GM13976 (cell line): ENCODE data around the gene ANK3.

Source experiments
- DNase-seq: peaks from one replicate; pipeline ENCODE4 v3.0.0; 2012; ENCODE audit warnings: low spot score
- in situ Hi-C: fragments of 300-500 bp; cut with MboI; formaldehyde crosslinking; loops from one replicate; pipeline ENCODE4 v1.12.0; 2022; ENCODE audit warnings: low sequenced_read_pairs, mixed read lengths, inconsistent platforms; ENCODE audit not compliant: unreplicated experiment
- TF ChIP-seq, protein P1 (sequence below): IDR thresholded peaks from 2 replicates; pipeline ENCODE4 v1.5.1; 2012; ENCODE audit warnings: borderline replicate concordance, mild to moderate bottlenecking; ENCODE audit not compliant: insufficient read depth; ENCODE audit errors: extremely low read depth, missing control alignments, control extremely low read depth

ANK3 gene

DNA sequence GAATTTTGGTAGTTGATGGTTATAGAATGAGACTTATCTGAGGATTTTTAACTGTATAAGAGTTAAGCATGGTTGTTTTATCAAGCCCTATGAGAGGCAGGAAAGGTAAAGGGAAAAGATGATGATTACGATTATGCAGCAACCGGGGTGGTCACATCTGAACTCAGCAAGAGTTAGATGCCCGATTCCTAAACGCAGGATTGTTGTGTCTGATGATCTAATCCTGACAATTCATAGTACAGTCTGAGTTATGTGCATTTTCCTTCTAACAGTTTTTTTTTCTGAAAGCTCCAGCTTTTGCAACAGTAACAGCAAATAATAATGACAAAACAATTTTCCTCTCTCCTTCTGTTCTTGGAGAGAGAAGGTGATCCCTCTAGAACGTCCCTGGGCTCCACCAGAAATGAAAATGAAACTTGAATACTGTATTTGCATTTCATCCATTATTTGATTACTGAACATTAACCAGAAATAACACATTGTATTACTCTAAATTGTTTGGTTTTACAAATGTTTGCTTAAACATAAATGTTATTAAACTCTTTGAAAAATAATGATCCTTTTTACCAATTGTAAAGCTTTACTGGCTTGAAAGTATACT, 306.8 kb downstream of the ANK3 start:
- TF ChIP-seq, protein P1, sequence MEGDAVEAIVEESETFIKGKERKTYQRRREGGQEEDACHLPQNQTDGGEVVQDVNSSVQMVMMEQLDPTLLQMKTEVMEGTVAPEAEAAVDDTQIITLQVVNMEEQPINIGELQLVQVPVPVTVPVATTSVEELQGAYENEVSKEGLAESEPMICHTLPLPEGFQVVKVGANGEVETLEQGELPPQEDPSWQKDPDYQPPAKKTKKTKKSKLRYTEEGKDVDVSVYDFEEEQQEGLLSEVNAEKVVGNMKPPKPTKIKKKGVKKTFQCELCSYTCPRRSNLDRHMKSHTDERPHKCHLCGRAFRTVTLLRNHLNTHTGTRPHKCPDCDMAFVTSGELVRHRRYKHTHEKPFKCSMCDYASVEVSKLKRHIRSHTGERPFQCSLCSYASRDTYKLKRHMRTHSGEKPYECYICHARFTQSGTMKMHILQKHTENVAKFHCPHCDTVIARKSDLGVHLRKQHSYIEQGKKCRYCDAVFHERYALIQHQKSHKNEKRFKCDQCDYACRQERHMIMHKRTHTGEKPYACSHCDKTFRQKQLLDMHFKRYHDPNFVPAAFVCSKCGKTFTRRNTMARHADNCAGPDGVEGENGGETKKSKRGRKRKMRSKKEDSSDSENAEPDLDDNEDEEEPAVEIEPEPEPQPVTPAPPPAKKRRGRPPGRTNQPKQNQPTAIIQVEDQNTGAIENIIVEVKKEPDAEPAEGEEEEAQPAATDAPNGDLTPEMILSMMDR, result no peak
- in situ Hi-C loops, result no loop called here
- no peak for DNase-seq

DNA sequence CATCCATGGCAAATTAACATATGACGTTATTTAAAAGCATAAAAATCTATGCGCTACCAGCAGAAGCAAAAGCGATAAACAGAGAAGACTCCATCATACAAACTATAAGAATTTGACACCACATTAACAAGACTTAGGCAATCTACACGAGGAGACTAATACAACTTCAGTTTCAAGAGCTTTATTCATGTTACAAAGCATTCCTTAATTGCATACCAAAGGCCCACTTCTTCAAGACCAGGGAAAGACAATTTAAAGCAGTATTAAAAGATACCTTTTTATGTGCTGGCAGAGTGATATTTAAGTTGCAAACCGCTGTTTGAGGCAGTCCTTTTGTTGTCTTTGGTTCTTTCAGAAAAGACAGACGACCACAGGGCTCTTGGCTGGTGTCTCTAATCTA, 307.3 kb downstream of the ANK3 start:
- TF ChIP-seq, protein P1, result no peak
- in situ Hi-C loops, result no loop called here
- DNase-seq, result no peak

DNA sequence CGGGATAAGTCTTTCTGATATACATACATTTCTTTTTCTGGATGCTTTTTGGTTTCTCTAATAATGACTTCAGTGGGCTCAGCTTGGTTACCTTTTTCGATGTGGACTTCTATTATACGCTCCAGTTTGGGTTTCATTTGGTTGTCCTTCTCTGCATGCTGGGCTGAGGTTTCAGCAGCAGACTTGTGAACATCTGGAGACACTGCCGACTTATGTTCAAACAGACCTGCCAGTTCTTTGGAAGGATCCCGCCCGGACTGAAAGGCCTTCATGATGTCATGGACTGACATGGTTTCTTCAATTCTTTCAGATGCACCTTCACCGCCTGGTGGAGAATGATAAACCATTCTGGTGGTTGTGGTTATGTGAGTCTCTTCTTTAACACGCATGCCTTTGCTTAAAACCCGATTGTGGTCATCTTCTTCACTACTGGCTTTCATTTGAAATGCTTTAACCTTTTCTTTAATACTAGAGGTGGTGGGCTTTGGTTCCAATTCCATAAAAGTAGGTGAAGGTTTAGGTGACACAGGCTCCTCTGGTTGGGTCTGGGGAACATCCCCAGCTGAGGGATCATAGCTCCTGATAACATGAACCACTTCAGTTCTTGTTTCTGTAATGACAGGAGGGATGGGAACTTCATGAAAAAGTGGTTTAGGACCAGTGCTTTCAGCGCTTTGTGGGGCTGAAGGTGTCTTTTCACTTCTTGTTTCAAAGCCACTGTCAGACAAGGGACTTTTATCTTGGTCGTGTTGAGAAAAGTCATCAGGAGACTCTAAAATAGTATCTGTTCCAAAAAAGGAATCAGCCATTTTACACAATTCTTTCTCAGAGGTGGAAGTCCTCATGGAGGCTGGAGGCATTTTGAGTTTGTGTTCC, 315.7 kb downstream of the ANK3 start:
- in situ Hi-C loops, result no loop called here
- TF ChIP-seq, protein P1, result no peak
- peak; percentile 46 for DNase-seq

DNA sequence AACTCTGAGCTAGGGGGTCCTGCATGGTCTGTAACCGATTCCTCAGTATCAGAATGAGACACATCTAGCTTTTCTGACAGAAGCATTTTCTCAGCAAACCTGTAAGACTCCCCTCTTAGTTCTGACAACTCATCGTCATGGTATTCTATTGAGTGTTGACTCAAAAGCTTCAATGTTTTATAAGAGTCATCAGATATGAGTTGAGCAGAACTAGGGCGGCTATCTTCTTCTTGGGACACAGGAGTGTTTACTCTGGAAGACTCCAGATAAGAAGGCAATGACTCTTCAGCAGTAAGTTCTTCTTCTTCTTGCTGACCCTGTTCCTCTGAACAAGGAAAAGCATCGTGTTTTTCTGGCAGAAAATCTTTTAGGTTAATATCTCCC, 316.3 kb downstream of the ANK3 start:
- TF ChIP-seq, protein P1, result no peak
- no peak for DNase-seq
- in situ Hi-C loops, result no loop called here

DNA sequence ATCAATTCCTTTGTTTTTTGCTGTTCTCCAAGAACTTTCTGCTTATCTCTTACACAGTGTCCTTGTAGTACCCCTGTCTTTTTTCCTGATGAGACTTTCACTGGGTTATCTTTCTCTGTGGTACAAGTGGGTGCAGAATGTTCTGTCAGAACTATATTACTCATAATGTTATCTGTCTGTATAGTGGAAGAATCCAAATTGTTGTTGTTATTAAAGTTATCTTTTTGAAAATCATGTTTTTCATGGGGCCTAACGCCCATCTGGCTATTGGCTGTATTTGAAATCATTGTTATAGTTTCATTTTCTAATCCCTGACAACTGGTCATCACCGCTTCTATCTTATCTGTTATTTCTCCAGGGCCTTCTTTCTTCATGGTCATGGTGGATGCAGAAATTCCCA, 320.4 kb downstream of the ANK3 start:
- TF ChIP-seq, protein P1, result no peak
- DNase-seq, result no peak
- in situ Hi-C loops, result no loop called here

DNA sequence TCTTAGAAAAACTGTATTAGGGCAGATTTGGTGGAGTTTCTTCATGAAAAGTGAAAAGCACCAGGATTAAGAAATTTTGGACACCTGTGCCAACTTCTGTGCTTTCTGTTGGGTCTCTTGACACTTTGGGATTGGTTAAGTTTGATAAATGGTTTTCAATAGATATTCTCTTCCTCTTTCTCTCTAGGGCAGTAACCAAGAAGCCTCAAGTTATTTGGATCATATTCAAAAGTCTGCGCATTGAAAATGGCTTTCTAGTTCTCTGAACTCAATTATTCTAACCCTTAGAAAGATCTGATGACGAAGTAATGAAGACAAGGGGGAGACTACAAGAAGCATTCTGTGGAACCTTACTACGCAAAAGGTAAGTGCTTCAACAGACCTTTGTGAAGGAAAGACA, 339.3 kb downstream of the ANK3 start:
- TF ChIP-seq, protein P1, result no peak
- DNase-seq, result no peak
- in situ Hi-C loops, result no loop called here
